ENCODE data around the gene MRTFB.

Gene MRTFB

GRCh38 chr16:14280541-14280940 lies 209.4 kb downstream of the MRTFB start:
- DNase-seq (ENCODE audit: low read depth in 2 of 3, low spot score in 2 of 3): no peak

DNA sequence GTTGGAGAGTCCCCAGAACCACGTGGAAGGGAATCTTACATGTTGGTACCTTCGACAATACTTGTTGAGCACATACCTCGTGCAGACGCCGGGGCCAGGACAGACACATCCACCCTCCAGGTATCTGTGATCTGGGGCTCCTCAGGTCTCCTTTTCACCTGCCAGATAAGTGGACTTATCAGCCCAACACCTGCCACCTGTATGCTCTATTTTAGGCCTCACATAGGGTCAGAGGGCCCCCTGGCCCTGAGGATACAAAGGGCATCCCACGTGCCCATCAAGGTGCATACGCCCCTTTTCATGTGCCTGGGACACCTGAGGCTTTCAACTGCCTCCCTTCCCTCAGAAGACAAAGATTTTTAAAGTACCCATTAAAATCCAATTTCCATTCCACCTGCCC lies 212.7 kb downstream of the MRTFB start:
- no peak for DNase-seq (ENCODE audit: low read depth in 2 of 3, low spot score in 2 of 3)

- DNase-seq (ENCODE audit: low read depth in 2 of 3, low spot score in 2 of 3): no peak
Observed at GRCh38 chr16:14284371-14284770, 213.3 kb downstream of the MRTFB start.

GRCh38 chr16:14284930-14285512 lies 213.9 kb downstream of the MRTFB start:
- DNase-seq (ENCODE audit: low read depth in 2 of 3, low spot score in 2 of 3): no peak

- DNase-seq (ENCODE audit: low read depth in 2 of 3, low spot score in 2 of 3): peak; percentile 92 to 100 (median 100)
Observed at GRCh38 chr16:14285513-14286367, 214.6 kb downstream of the MRTFB start.

GRCh38 chr16:14286368-14287230 lies 215.5 kb downstream of the MRTFB start:
- DNase-seq (ENCODE audit: low read depth in 2 of 3, low spot score in 2 of 3): no peak

- no peak for DNase-seq (ENCODE audit: low read depth in 2 of 3, low spot score in 2 of 3)
Observed at GRCh38 chr16:14289692-14290340, 218.7 kb downstream of the MRTFB start.

- no peak for DNase-seq (ENCODE audit: low read depth in 2 of 3, low spot score in 2 of 3)
Observed at GRCh38 chr16:14291286-14291685, 220.2 kb downstream of the MRTFB start.

GRCh38 chr16:14292051-14292825 lies 221.1 kb downstream of the MRTFB start:
- no peak for DNase-seq (ENCODE audit: low read depth in 2 of 3, low spot score in 2 of 3)

GRCh38 chr16:14296663-14297062 lies 225.5 kb downstream of the MRTFB start:
- DNase-seq (ENCODE audit: low read depth in 2 of 3, low spot score in 2 of 3): no peak

DNA sequence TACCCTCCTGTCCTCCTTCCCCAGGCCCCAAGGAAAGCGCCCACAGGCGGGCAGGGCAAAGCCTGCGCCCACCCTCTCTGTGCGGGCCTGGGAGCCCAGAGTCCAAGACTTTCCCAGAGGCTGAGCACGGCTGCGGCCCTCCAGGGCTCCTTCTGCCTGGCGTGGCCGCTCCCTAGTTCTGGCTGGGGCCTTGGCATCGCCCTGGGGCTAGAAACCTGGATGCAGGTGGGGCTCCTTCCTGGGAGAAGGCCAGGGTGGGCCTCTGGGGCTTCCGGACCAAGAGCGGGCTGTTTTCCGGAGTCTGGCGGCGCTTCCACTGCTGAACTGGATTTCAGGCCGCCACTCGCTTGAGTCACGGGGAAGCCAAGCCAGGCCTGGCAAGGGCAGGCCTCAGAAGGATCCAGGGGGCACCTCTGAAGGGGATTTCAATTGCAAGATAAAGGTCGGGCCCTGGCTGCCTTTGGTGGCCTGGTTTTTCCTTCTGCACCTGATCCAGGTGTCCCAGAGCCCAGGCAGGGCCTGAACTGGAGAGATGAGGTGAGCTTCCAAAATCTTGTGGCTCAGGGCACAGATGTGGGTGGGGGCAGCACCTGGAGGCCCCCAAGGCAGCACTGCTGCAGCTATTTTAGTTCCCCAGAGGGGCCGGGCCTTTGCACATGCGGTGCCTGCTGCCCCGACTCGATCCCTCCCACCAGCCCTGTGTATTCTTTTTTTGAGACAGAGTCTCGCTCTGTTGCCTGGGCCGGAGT lies 227.4 kb downstream of the MRTFB start:
- no peak for DNase-seq (ENCODE audit: low read depth in 2 of 3, low spot score in 2 of 3)

GRCh38 chr16:14300705-14301168 lies 229.6 kb downstream of the MRTFB start:
- DNase-seq (ENCODE audit: low read depth in 2 of 3, low spot score in 2 of 3): no peak

- no peak for DNase-seq (ENCODE audit: low read depth in 2 of 3, low spot score in 2 of 3)
Observed at GRCh38 chr16:14301169-14302030, 230.3 kb downstream of the MRTFB start.

GRCh38 chr16:14302031-14302398 lies 230.9 kb downstream of the MRTFB start:
- no peak for DNase-seq (ENCODE audit: low read depth in 2 of 3, low spot score in 2 of 3)

DNA sequence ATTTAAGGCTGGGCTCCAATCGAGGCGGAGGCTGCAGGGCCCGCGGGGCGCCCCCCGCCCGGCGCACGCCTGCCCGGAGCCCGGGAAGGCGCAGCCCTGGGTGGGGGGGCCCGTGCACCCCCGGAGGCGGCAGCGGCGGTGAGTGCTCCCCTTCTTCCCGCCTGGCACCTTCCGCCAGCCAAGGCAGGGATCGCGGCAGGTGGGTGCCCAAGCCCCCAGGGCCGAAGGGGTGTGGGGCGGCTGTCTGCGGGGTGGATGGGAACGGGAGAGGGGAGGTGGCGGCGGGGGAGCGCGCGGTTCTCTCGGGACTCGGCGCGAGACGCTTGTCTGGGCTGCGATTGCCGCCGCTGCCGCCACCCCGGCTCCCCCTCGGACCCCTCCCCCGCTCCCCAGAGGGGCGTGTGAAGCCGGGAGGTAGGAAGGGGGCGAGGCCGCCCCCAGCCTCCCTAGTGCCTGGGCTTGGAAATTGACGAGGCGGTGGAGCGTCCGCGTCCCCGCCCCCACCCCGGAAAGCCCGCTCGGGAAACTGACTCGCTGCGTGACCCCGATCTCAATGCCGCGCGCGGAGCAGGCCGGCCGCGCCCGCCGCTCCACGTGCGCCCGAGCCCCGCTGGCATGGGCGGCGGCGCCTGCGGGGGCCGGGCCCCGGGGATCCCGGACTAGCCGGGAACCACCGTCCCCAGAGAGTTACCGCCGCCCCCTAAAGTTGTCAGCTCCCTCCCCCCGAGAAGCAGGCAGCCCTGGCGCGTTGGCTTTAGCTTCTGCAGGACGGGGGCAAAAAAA lies 231.5 kb downstream of the MRTFB start:
- DNase-seq (ENCODE audit: low read depth in 2 of 3, low spot score in 2 of 3): no peak

DNA sequence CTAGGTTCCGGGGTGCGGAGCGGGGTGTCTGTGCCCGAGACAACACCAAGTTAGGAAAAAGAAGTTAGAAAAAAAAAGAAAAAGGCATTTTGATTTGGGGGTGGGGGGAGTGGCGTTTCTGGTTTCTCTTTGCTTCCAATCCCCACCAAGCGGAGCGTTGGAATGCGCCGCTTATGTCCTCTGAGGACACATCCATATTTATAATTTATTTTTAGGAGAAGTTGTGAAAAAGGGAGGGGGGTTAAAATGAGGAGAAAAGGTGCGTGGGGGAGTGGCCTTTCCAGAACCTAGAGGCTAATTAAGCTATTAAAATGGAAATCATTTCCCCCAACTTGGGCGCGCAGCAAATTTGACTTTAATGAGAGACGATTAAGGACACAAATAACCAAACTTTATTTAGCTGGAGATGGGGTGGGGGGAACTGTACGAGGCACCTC lies 232.1 kb downstream of the MRTFB start:
- DNase-seq (ENCODE audit: low read depth in 2 of 3, low spot score in 2 of 3): no peak

DNA sequence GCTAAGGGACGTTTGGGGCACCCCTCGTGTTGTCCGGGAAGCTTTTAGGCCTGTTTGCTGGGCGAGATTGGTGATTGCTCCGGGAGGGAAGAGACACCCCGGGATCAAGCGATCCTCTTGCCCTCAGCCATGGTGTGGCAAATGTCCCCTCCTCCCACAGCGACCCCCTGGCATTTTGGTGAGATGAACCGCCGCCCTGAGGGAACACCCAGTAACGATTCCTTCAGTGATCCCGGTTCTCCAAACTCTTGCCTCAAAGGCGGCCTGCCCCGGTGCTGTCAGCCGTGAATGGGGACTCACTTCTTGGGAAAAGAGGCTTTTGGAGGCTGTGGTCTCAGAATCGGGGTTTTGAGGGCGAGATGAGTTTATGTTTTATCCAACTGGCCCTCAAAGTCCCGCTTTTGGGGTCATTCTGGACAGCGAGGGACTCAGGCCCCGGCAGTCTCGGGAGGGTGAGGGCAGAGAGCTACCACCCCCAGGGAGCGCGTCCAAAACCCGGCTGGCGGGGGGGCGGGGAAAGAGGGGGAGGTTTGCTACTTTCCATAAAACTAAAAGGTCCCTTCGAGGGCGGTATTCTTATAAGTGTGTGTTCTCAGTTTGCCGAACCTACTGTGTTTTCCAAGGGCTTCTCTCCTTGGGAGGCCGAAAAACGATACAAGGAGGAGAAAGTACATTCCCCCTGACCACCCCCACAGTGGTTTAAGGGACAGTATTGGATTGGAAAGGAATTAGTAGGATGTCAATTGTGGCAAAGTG lies 232.7 kb downstream of the MRTFB start:
- DNase-seq (ENCODE audit: low read depth in 2 of 3, low spot score in 2 of 3): no peak

Measured in activated CD8-positive, alpha-beta memory T cell treated with anti-CD3 and anti-CD28 coated beads for 48 hours (primary cell).